WTC11 (cell line): Measurements from ENCODE around the gene ZMYND8. TPM values are rescaled to one million over a fixed set of nuclear protein-coding genes. Genes with fewer than 3 reads are reported as not detected.

Experiments used
- ATAC-seq: fragments of 200-7000 bp; cut with Tn5 transposase; 2 replicates; pipeline ENCODE4 v1.10.0; 2021; ENCODE audit warnings: mild to moderate bottlenecking, moderate library complexity
- CTCF ChIA-PET: fragments of 300-600 bp; sonication (Branson Sonifier 250); formaldehyde crosslinking; loops from one replicate; lab custom pipeline; 2021; ENCODE audit warnings: antibody characterized with exemption; lab: Charles Lee
- POLR2A ChIA-PET: fragments of 350-600 bp; sonication (Branson Sonifier 250); formaldehyde crosslinking; loops from one replicate; lab custom pipeline; 2021; ENCODE audit warnings: antibody characterized with exemption; lab: Charles Lee
- DNase-seq: peaks from one replicate; pipeline ENCODE4 v3.0.0; 2021; ENCODE audit warnings: low spot score
- H3K27ac Mint-ChIP-seq: 2 replicates; pipeline ENCODE4 v1.8.0; 2021; ENCODE audit warnings: mixed read lengths
- H3K27me3 Mint-ChIP-seq: 2 replicates; pipeline ENCODE4 v1.8.0; 2021; ENCODE audit warnings: low read depth, mild to moderate bottlenecking, moderate library complexity, mixed read lengths
- H3K36me3 Mint-ChIP-seq: 2 replicates; pipeline ENCODE4 v1.8.0; 2021; ENCODE audit warnings: mixed read lengths
- H3K4me1 Mint-ChIP-seq: 2 replicates; pipeline ENCODE4 v1.8.0; 2022; ENCODE audit warnings: mixed read lengths
- H3K4me3 Mint-ChIP-seq: 2 replicates; pipeline ENCODE4 v1.8.0; 2021; ENCODE audit warnings: mild to moderate bottlenecking, moderate library complexity, mixed read lengths
- H3K9me3 Mint-ChIP-seq: 2 replicates; pipeline ENCODE4 v1.8.0; 2021; ENCODE audit warnings: mixed read lengths
- ETV6 ChIP-seq: sonication (generic); formaldehyde crosslinking; IDR thresholded peaks from 2 replicates; pipeline ENCODE4 v1.8.1; 2022; ENCODE audit warnings: mild to moderate bottlenecking, missing genetic modification reagents
- FOXK1 ChIP-seq: sonication (generic); formaldehyde crosslinking; IDR thresholded peaks from 2 replicates; pipeline ENCODE4 v1.8.0; 2022; ENCODE audit warnings: mild to moderate bottlenecking, moderate library complexity, missing genetic modification reagents
- FOXP1 ChIP-seq: sonication (generic); formaldehyde crosslinking; IDR thresholded peaks from 2 replicates; pipeline ENCODE4 v1.8.0; 2022; ENCODE audit warnings: missing genetic modification reagents, mild to moderate bottlenecking, moderate library complexity, borderline replicate concordance
- GABPB1 ChIP-seq: sonication (generic); formaldehyde crosslinking; IDR thresholded peaks from 2 replicates; pipeline ENCODE4 v1.8.1; 2023; ENCODE audit warnings: mild to moderate bottlenecking, missing genetic modification reagents
- HMGA2 ChIP-seq: fragments of 250-450 bp; sonication (Bioruptor Pico); IDR thresholded peaks from 2 replicates; pipeline ENCODE4 v1.4.0; 2021; ENCODE audit warnings: mild to moderate bottlenecking, moderate library complexity
- MXD4 ChIP-seq: fragments of 250-450 bp; sonication (Bioruptor Pico); IDR thresholded peaks from 2 replicates; pipeline ENCODE4 v1.8.0; 2021; ENCODE audit warnings: mild to moderate bottlenecking, moderate library complexity, borderline replicate concordance
- NFE2L1 ChIP-seq: sonication (generic); formaldehyde crosslinking; IDR thresholded peaks from 2 replicates; pipeline ENCODE4 v1.8.1; 2023; ENCODE audit warnings: missing genetic modification reagents
- NR1H2 ChIP-seq: sonication (generic); formaldehyde crosslinking; IDR thresholded peaks from 2 replicates; pipeline ENCODE4 v1.9.0; 2021; ENCODE audit warnings: mild to moderate bottlenecking, moderate library complexity, missing genetic modification reagents
- SMAD3 ChIP-seq: sonication (generic); formaldehyde crosslinking; IDR thresholded peaks from 2 replicates; pipeline ENCODE4 v1.8.0; 2022; ENCODE audit warnings: missing genetic modification reagents, mild to moderate bottlenecking, borderline replicate concordance
- SP1 ChIP-seq: sonication (generic); formaldehyde crosslinking; conservative IDR thresholded peaks from 2 replicates; pipeline ENCODE4 v1.8.1; 2022; ENCODE audit warnings: missing genetic modification reagents
- TEAD1 ChIP-seq: sonication (generic); formaldehyde crosslinking; IDR thresholded peaks from 2 replicates; pipeline ENCODE4 v1.8.0; 2022; ENCODE audit warnings: mild to moderate bottlenecking, missing genetic modification reagents
- ZBTB21 ChIP-seq: sonication (generic); formaldehyde crosslinking; IDR thresholded peaks from 2 replicates; pipeline ENCODE4 v1.8.1; 2023; ENCODE audit warnings: mild to moderate bottlenecking, missing genetic modification reagents, borderline replicate concordance
- ZNF263 ChIP-seq: sonication (generic); formaldehyde crosslinking; IDR thresholded peaks from 2 replicates; pipeline ENCODE4 v1.8.1; 2022; ENCODE audit warnings: low read depth, mild to moderate bottlenecking, moderate library complexity, missing genetic modification reagents
- total RNA-seq: library from RNA; stranded (reverse); gene quantifications from 3 replicates; pipeline ENCODE4 v1.2.3, GENCODE V29; 2021
- TF ChIP-seq, protein P1 (sequence below): sonication (generic); formaldehyde crosslinking; IDR thresholded peaks from 2 replicates; pipeline ENCODE4 v1.8.0; 2022; ENCODE audit warnings: mild to moderate bottlenecking, missing genetic modification reagents
- TF ChIP-seq, protein P2 (sequence below): sonication (generic); formaldehyde crosslinking; IDR thresholded peaks from 2 replicates; pipeline ENCODE4 v1.8.0; 2023; ENCODE audit warnings: mild to moderate bottlenecking, missing genetic modification reagents
- TF ChIP-seq, protein P3 (sequence below): sonication (generic); formaldehyde crosslinking; IDR thresholded peaks from 2 replicates; pipeline ENCODE4 v1.8.0; 2022; ENCODE audit warnings: mild to moderate bottlenecking, missing genetic modification reagents
- TF ChIP-seq, protein P4 (sequence below): fragments of 250-450 bp; sonication (Bioruptor Pico); IDR thresholded peaks from 2 replicates; pipeline ENCODE4 v1.9.0; 2021; ENCODE audit warnings: moderate library complexity, mild to moderate bottlenecking, inconsistent platforms, borderline replicate concordance

The ZMYND8 gene
- total RNA-seq, 1 experiment from 2014 or later: 114 TPM

DNA sequence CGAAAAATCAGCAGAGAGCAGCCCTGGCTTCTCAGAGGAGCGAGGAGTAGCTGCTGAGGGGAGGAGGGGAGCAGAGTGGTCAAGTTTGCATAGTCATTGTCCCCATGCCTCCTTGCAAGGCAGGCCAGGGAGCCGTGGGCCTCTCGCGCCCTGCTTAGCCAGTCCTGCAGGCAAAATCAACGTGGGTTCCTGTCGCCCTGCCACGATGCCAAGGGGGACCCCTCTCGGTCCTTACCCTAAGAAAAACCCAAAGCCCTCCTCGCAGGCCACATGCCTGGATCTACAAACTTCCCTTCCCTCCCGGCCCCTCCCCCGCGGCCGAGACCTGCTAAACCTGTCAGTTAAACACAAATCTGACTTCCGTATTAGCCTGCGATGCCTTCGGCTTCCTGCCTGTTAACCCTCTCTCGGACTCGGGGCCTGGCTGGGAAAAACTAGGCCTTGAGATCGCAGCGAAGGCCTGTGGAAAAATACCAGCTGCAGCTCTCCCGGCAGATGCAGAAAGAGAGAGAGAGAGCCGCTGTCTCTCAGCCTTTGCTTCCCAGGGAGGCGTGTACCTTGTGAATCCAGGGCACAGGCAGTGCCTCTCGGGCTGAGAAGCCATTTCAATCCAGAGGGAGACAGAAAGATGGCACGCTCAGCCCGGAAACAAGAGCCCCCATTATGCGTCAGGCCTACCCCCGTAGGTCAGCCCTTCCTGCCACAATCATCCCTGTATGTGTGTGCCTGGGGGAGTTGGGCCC is 968 bp upstream of the ZMYND8 start:
- DNase-seq (peak; percentile 76), ATAC-seq (peak; percentile 18)
- H3K4me3 Mint-ChIP-seq: peak overlapping the region; percentile 55
- no peaks in the 10 kb centered on the region for H3K9me3 Mint-ChIP-seq
- no peaks in the 10 kb centered on the region for H3K27me3 Mint-ChIP-seq
- TF ChIP-seq ZBTB21 (CRISPR knock-in tag): no peak
- no peak for TF ChIP-seq HMGA2 (CRISPR knock-in tag)
- TF ChIP-seq, protein P1, sequence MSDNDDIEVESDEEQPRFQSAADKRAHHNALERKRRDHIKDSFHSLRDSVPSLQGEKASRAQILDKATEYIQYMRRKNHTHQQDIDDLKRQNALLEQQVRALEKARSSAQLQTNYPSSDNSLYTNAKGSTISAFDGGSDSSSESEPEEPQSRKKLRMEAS: peak; percentile 46; the same call in 1 of the 2 replicates
- TF ChIP-seq SMAD3 (CRISPR knock-in tag): no peak
- TF ChIP-seq ETV6 (CRISPR knock-in tag): no peak
- 0 out of 2 replicates have a peak, but pooled peaks have one; percentile 31 for TF ChIP-seq FOXK1 (CRISPR knock-in tag)
- 0 out of 2 replicates have a peak, but pooled peaks have one; percentile 14 for TF ChIP-seq SP1
- 0 out of 2 replicates have a peak, but pooled peaks have one; percentile 43 for TF ChIP-seq NFE2L1 (CRISPR knock-in tag)
- peak; percentile 35; the same call in 1 of the 2 replicates for TF ChIP-seq ZNF263 (CRISPR knock-in tag)
- peak; percentile 86 for TF ChIP-seq GABPB1
- TF ChIP-seq TEAD1 (CRISPR knock-in tag): peak; percentile 78; the same call in 1 of the 2 replicates
- TF ChIP-seq FOXP1 (CRISPR knock-in tag): peak; percentile 47; the same call in 1 of the 2 replicates
- TF ChIP-seq, protein P2, sequence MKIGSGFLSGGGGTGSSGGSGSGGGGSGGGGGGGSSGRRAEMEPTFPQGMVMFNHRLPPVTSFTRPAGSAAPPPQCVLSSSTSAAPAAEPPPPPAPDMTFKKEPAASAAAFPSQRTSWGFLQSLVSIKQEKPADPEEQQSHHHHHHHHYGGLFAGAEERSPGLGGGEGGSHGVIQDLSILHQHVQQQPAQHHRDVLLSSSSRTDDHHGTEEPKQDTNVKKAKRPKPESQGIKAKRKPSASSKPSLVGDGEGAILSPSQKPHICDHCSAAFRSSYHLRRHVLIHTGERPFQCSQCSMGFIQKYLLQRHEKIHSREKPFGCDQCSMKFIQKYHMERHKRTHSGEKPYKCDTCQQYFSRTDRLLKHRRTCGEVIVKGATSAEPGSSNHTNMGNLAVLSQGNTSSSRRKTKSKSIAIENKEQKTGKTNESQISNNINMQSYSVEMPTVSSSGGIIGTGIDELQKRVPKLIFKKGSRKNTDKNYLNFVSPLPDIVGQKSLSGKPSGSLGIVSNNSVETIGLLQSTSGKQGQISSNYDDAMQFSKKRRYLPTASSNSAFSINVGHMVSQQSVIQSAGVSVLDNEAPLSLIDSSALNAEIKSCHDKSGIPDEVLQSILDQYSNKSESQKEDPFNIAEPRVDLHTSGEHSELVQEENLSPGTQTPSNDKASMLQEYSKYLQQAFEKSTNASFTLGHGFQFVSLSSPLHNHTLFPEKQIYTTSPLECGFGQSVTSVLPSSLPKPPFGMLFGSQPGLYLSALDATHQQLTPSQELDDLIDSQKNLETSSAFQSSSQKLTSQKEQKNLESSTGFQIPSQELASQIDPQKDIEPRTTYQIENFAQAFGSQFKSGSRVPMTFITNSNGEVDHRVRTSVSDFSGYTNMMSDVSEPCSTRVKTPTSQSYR (CRISPR knock-in tag): 0 out of 2 replicates have a peak, but pooled peaks have one; percentile 41
- ChIA-PET CTCF (interaction anchor here (0.7 to 8.3 kb wide), 7 partner anchors 12 to 152 kb away, joined by 3 to 111 read pairs (median 9); no protein-coding TSS in a partner anchor), POLR2A (interaction anchor here (1.1 to 10.3 kb wide), 6 partner anchors 9 to 39 kb away, joined by 3 to 140 read pairs (median 6); no protein-coding TSS in a partner anchor)
- H3K36me3 Mint-ChIP-seq: peaks cover 4% of the 10 kb centered on the region
- H3K4me1 Mint-ChIP-seq: peaks cover 3% of the 10 kb centered on the region
- H3K27ac Mint-ChIP-seq: peak overlapping the region; percentile 100

DNA sequence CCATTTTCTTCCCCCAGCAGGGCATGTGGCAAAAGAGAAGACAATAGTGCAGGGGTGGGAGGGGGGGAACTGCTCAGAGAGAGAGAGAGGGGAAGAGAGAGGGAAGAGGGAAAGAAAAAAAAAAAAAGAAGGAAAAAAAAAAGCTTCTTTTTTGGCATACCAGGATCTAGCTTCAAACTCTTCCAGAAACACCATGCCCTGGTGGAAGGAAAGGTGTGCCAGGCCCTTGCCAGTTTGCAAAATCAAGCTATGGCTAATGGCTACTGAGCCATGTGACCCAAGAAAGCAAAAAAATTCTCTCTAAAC is 326 bp downstream of the ZMYND8 start:
- Mint-ChIP-seq H3K27me3 (no peaks in the 10 kb centered on the region), H3K36me3 (peaks cover 2% of the 10 kb centered on the region; the same call in 1 of the 2 replicates), H3K4me3 (peak overlapping the region; percentile 56), H3K27ac (peak overlapping the region; percentile 100), H3K9me3 (no peaks in the 10 kb centered on the region), H3K4me1 (no peaks in the 10 kb centered on the region; the same call in 1 of the 2 replicates)
- POLR2A ChIA-PET: interaction anchor here (0.6 to 10.3 kb wide), 8 partner anchors 8 to 74 kb away, joined by 3 to 140 read pairs (median 5); no protein-coding TSS in a partner anchor
- ATAC-seq (no peak), DNase-seq (no peak)
- TF ChIP-seq GABPB1: no peak
- TF ChIP-seq NR1H2 (CRISPR knock-in tag): no peak
- TF ChIP-seq MXD4 (CRISPR knock-in tag): no peak
- TF ChIP-seq, protein P3, sequence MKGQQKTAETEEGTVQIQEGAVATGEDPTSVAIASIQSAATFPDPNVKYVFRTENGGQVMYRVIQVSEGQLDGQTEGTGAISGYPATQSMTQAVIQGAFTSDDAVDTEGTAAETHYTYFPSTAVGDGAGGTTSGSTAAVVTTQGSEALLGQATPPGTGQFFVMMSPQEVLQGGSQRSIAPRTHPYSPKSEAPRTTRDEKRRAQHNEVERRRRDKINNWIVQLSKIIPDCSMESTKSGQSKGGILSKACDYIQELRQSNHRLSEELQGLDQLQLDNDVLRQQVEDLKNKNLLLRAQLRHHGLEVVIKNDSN (CRISPR knock-in tag): peak; percentile 20; the same call in 1 of the 2 replicates
- TF ChIP-seq, protein P4, sequence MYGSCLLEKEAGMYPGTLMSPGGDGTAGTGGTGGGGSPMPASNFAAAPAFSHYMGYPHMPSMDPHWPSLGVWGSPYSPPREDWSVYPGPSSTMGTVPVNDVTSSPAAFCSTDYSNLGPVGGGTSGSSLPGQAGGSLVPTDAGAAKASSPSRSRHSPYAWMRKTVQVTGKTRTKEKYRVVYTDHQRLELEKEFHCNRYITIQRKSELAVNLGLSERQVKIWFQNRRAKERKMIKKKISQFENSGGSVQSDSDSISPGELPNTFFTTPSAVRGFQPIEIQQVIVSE (CRISPR knock-in tag): no peak
- TF ChIP-seq HMGA2 (CRISPR knock-in tag): no peak
- CTCF ChIA-PET: interaction anchor here (1.2 to 8.3 kb wide), 7 partner anchors 10 to 151 kb away, joined by 3 to 111 read pairs (median 6); no protein-coding TSS in a partner anchor
